Endothelial cell of umbilical vein (primary cell): ENCODE data around the gene ZFP1. TPM values are rescaled to one million over a fixed set of nuclear protein-coding genes. Genes with fewer than 3 reads are reported as not detected.

ENCODE experiments used
- BruUV-seq: library from RNA; stranded (reverse); fragments of 400-500 nt; replicated peaks from 2 replicates; lab custom pipeline; 2021; lab: Mats Ljungman, UMichigan
- CTCF ChIA-PET: fragments of 300-600, 350-600 bp; sonication (Branson Sonifier 250); formaldehyde crosslinking; loops from one replicate; lab custom pipeline; 2021; ENCODE audit warnings: antibody characterized with exemption, inconsistent platforms; lab: Charles Lee
- POLR2A ChIA-PET: fragments of 300-600, 350-600 bp; sonication (Branson Sonifier 250); formaldehyde crosslinking; loops from one replicate; lab custom pipeline; 2021; ENCODE audit warnings: antibody characterized with exemption, inconsistent platforms; lab: Charles Lee
- DNase-seq: peaks from one replicate; pipeline ENCODE4 v3.0.0-alpha.2; 2011; ENCODE audit warnings: low read depth, low spot score
- FAIRE-seq: peaks from 2 replicates; lab custom pipeline; 2011; peaks lifted over from hg19 to GRCh38; lab: Jason Lieb, UNC
- H2AFZ ChIP-seq: 2 replicates; pipeline ENCODE4 v1.6.0; 2012; ENCODE audit warnings: low read depth, low read length, control low read depth, inconsistent platforms
- H3K27ac ChIP-seq: 2 replicates; pipeline ENCODE4 v1.5.1; 2011; ENCODE audit warnings: low read depth, mild to moderate bottlenecking, control low read depth, low read length, moderate library complexity; ENCODE audit not compliant: insufficient read depth
- H3K27me3 ChIP-seq, 2 experiments: 2 replicates each; pipeline versions ENCODE4 v1.6.0 to v1.6.1; 2011; ENCODE audit warnings: low read length in 2 of 2, mixed read lengths in 1 of 2; ENCODE audit not compliant: control insufficient read depth in 2 of 2, insufficient read depth in 2 of 2
- H3K36me3 ChIP-seq, 2 experiments: 2 replicates in 1 of 2; 3 replicates in 1 of 2; pipeline ENCODE4 v1.5.1; 2011; ENCODE audit warnings: low read length in 2 of 2, mild to moderate bottlenecking in 1 of 2, moderate library complexity in 1 of 2; ENCODE audit not compliant: control insufficient read depth in 2 of 2, insufficient read depth in 2 of 2; ENCODE audit errors: extremely low read depth in 1 of 2
- H3K4me1 ChIP-seq: 3 replicates; pipeline ENCODE4 v1.5.1; 2011; ENCODE audit warnings: mild to moderate bottlenecking, low read length; ENCODE audit not compliant: control insufficient read depth, insufficient read depth; ENCODE audit errors: extremely low read depth
- H3K4me2 ChIP-seq: 2 replicates; pipeline ENCODE4 v1.6.1; 2011; ENCODE audit warnings: low read length, control low read depth, mixed read lengths; ENCODE audit not compliant: insufficient read depth
- H3K4me3 ChIP-seq, 3 experiments: fragments of 200-600 bp in 1 of 3; sonication (generic), shearing (Covaris generic) in 1 of 3; replicated peaks in 1 of 3; 2 replicates each; pipeline ENCODE4 v1.5.1; 2011 to 2016; ENCODE audit warnings: control low read depth in 3 of 3, low read length in 3 of 3, mild to moderate bottlenecking in 2 of 3, inconsistent platforms in 1 of 3, low read depth in 1 of 3, moderate library complexity in 1 of 3; ENCODE audit not compliant: insufficient read depth in 1 of 3
- H3K79me2 ChIP-seq: 2 replicates; pipeline ENCODE4 v1.6.0; 2012; ENCODE audit warnings: low read length, inconsistent platforms; ENCODE audit not compliant: control insufficient read depth, insufficient read depth
- H3K9ac ChIP-seq: replicated peaks from 2 replicates; pipeline ENCODE3; 2011; ENCODE audit warnings: low read length, control low read depth; ENCODE audit not compliant: insufficient read depth; ENCODE audit errors: extremely low read depth
- H3K9me1 ChIP-seq: replicated peaks from 3 replicates; pipeline ENCODE4 v1.6.0; 2011; ENCODE audit warnings: mild to moderate bottlenecking, low read length; ENCODE audit not compliant: control insufficient read depth, insufficient read depth; ENCODE audit errors: extremely low read depth
- H3K9me3 ChIP-seq: replicated peaks from 2 replicates; pipeline ENCODE4 v1.5.1; 2012; ENCODE audit warnings: low read length, inconsistent platforms; ENCODE audit not compliant: control insufficient read depth, insufficient read depth
- H4K20me1 ChIP-seq: replicated peaks from 2 replicates; pipeline ENCODE3; 2011; ENCODE audit warnings: mild to moderate bottlenecking, low read length; ENCODE audit not compliant: control insufficient read depth, insufficient read depth; ENCODE audit errors: extremely low read depth
- EZH2 ChIP-seq: IDR thresholded peaks from 2 replicates; pipeline ENCODE4 v1.6.1; 2012; ENCODE audit warnings: borderline replicate concordance, low read depth, mild to moderate bottlenecking, moderate library complexity, low read length, inconsistent platforms; ENCODE audit not compliant: severe bottlenecking
- FOS ChIP-seq: IDR thresholded peaks from 2 replicates; pipeline ENCODE4 v1.6.1; 2011; ENCODE audit warnings: mild to moderate bottlenecking, low read length, moderate library complexity, borderline replicate concordance; ENCODE audit not compliant: insufficient read depth
- GATA2 ChIP-seq: IDR thresholded peaks from 2 replicates; pipeline ENCODE4 v1.7.0; 2011; ENCODE audit warnings: low read depth, mild to moderate bottlenecking, moderate library complexity, mixed read lengths, low read length; ENCODE audit not compliant: insufficient read length, insufficient read depth
- JUN ChIP-seq: IDR thresholded peaks from 2 replicates; pipeline ENCODE4 v1.6.1; 2011; ENCODE audit warnings: borderline replicate concordance, low read depth; ENCODE audit not compliant: insufficient read length, insufficient read depth
- MYC ChIP-seq: IDR thresholded peaks from one replicate; pipeline ENCODE4 v1.6.1; 2011; ENCODE audit warnings: mild to moderate bottlenecking, low read depth, low read length
- POLR2A ChIP-seq: IDR thresholded peaks from 2 replicates; pipeline ENCODE4 v1.6.1; 2012; ENCODE audit warnings: low read depth, mild to moderate bottlenecking, control low read depth, low read length
- POLR2AphosphoS5 ChIP-seq: IDR thresholded peaks from 2 replicates; pipeline ENCODE4 v1.6.1; 2012; ENCODE audit warnings: low read depth, mild to moderate bottlenecking, control low read depth, low read length, moderate library complexity; ENCODE audit not compliant: insufficient read depth
- dilution Hi-C: fragments of 300-500 bp; cut with MboI; formaldehyde crosslinking; loops from one replicate; pipeline ENCODE4 v1.15.0; 2019; ENCODE audit warnings: low sequenced_read_pairs; ENCODE audit not compliant: extremely low pct_ligation_motif_present
- intact Hi-C: fragments of 100-400 bp; cut with micrococcal nuclease; formaldehyde crosslinking; loops from one replicate; pipeline ENCODE4 v1.10.0; 2022
- polyA plus RNA-seq, 4 experiments: library from polyadenylated mRNA; depleted of rRNA in 3 of 4; stranded (reverse) in 3 of 4; unstranded in 1 of 4; fragments of >200 nt; gene quantifications; 2 replicates each; pipeline versions ENCODE4 v1.2.1 to v1.2.3, GENCODE V29; 2011 to 2012; ENCODE audit warnings: missing spikeins in 1 of 4
- total RNA-seq: library from RNA; stranded (reverse); gene quantifications from 2 replicates; pipeline ENCODE4 v1.2.3, GENCODE V29; 2021
- TF ChIP-seq, protein P1 (sequence below): IDR thresholded peaks from 2 replicates; pipeline ENCODE4 v1.6.1; 2011; ENCODE audit not compliant: insufficient read depth, insufficient read length
- TF ChIP-seq, protein P2 (sequence below), 2 donors: IDR thresholded peaks; 1 replicate in 1 of 2; 2 replicates in 1 of 2; pipeline ENCODE4 v1.5.1; 2011; ENCODE audit warnings: low read length in 2 of 2, mild to moderate bottlenecking in 2 of 2, moderate library complexity in 2 of 2, control low read depth in 1 of 2, inconsistent platforms in 1 of 2, low read depth in 1 of 2; ENCODE audit not compliant: insufficient read depth in 1 of 2; ENCODE audit errors: extremely low read depth in 1 of 2

ZFP1 gene
- total and polyA plus RNA-seq, 2 donors (not counting 3 experiments of a cell fraction or from before 2014, with no cell fraction given): 2.8 to 9.8 TPM

DNA sequence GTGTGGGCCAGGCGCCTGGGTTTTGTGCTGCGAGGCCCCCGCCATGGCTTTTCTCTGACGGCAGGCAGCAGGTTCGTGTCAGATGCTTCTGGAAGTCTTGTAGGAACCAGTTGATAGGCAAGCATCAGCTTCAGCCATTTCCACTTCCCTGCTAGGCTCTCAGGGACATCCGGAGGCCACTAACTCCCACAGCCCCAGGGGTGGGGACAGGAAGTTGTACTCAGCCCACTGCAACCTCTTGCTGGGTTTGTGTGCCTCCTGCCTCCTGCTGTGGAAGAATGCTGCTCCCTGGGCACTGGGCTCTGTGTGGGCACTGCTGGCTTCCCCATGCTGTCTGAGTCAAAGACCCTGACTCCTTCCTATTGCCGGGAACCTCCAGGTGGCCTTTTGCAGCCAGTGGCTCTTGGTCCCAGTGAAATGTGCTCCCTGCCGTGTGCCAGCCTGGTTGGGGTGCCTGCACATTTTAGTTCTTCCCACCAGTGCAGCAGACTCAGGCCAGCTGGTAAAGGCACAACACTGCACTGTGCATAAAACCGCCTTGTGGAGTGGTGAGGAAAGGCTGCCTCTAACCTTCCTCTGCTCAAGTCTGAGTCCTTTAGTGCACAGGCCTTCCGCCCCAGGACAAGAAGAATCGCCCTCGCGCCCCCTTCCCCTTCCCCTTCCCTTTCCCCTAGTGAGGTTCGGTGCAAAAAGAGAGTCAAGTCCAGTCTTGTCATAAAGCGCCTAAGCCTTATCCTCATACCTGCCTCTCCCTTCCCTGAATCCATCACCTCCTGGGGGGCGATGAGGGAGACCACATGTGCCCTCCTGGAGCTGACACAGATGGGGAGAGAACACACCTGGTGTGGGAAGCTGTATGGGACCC is 48.4 kb upstream of the ZFP1 start:
- peak overlapping the region; percentile 11 for H3K4me2 ChIP-seq
- H3K9ac ChIP-seq: no peak overlapping the region
- ChIA-PET POLR2A (interaction anchor here (0.5 kb wide), 1 partner anchor 18 kb away, joined by 3 read pairs; no protein-coding TSS in a partner anchor), CTCF (interaction anchor here (1.0 to 3.9 kb wide), 6 partner anchors 11 to 101 kb away, joined by 3 to 15 read pairs (median 8); partner anchors contain the start of gene ZNRF1)
- FAIRE-seq: peak; percentile 86
- intact Hi-C loops (no loop called here), dilution Hi-C loops (no loop called here)
- peak; percentile 39 for DNase-seq
- H2AFZ ChIP-seq: no peak overlapping the region
- peaks cover 12% of the 10 kb centered on the region for H3K4me1 ChIP-seq
- no peak for TF ChIP-seq FOS
- TF ChIP-seq EZH2: no peak
- TF ChIP-seq MYC: no peak
- TF ChIP-seq POLR2AphosphoS5: no peak
- TF ChIP-seq JUN: no peak
- TF ChIP-seq, protein P1, sequence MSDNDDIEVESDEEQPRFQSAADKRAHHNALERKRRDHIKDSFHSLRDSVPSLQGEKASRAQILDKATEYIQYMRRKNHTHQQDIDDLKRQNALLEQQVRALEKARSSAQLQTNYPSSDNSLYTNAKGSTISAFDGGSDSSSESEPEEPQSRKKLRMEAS: no peak
- TF ChIP-seq, protein P2, sequence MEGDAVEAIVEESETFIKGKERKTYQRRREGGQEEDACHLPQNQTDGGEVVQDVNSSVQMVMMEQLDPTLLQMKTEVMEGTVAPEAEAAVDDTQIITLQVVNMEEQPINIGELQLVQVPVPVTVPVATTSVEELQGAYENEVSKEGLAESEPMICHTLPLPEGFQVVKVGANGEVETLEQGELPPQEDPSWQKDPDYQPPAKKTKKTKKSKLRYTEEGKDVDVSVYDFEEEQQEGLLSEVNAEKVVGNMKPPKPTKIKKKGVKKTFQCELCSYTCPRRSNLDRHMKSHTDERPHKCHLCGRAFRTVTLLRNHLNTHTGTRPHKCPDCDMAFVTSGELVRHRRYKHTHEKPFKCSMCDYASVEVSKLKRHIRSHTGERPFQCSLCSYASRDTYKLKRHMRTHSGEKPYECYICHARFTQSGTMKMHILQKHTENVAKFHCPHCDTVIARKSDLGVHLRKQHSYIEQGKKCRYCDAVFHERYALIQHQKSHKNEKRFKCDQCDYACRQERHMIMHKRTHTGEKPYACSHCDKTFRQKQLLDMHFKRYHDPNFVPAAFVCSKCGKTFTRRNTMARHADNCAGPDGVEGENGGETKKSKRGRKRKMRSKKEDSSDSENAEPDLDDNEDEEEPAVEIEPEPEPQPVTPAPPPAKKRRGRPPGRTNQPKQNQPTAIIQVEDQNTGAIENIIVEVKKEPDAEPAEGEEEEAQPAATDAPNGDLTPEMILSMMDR (IDR thresholded peaks at IDR 0.05; ENCODE audit: extremely low read depth in 1 of 2, insufficient read depth in 1 of 2, low read depth in 1 of 2, low read length in 2 of 2): no peak
- TF ChIP-seq POLR2A: no peak
- no peak for TF ChIP-seq GATA2
- peaks cover 0 to 1% of the 10 kb centered on the region in 2 experiments for H3K36me3 ChIP-seq
- no peaks in the 10 kb centered on the region for H3K79me2 ChIP-seq
- no peak overlapping the region for H3K27ac ChIP-seq
- BruUV-seq: no TSS peak
- no peaks in the 10 kb centered on the region for H3K9me3 ChIP-seq
- no peaks in the 10 kb centered on the region for H3K9me1 ChIP-seq
- no peaks in the 10 kb centered on the region for H4K20me1 ChIP-seq
- no peak overlapping the region for H3K4me3 ChIP-seq
- no peaks in the 10 kb centered on the region for H3K27me3 ChIP-seq
